ENCODE data around the gene RBBP5. TPM values are rescaled to one million over a fixed set of nuclear protein-coding genes. Genes with fewer than 3 reads are reported as not detected.

The RBBP5 gene
- total RNA-seq, 1 donor = 19.5 TPM

- DNase-seq (ENCODE audit: insufficient read length, low spot score, missing footprints) = no peak
- Histone ChIP-seq H3K27me3 (ENCODE audit: insufficient read depth, low read length) (no peaks in the 10 kb centered on the region), H3K4me1 (ENCODE audit: insufficient read depth, low read length) (peaks cover 9% of the 10 kb centered on the region), H4K20me1 (ENCODE audit: insufficient read depth, low read length) (no peaks in the 10 kb centered on the region), H3K79me2 (ENCODE audit: insufficient read depth, low read length) (no peaks in the 10 kb centered on the region), H3K27ac (ENCODE audit: low read depth, low read length) (no peak within 1 kb of the TSS), H3K36me3 (ENCODE audit: insufficient read depth, low read length) (peaks cover 38% of the 10 kb centered on the region), H3K9me3 (ENCODE audit: low read depth, low read length) (no peaks in the 10 kb centered on the region), H2AFZ (ENCODE audit: low read length) (no peak within 1 kb of the TSS), H3K4me3 (ENCODE audit: insufficient read depth, low read length) (no peak within 1 kb of the TSS), H3K4me2 (ENCODE audit: insufficient read depth, low read length) (no peak within 1 kb of the TSS)
- TF ChIP-seq, protein P1, sequence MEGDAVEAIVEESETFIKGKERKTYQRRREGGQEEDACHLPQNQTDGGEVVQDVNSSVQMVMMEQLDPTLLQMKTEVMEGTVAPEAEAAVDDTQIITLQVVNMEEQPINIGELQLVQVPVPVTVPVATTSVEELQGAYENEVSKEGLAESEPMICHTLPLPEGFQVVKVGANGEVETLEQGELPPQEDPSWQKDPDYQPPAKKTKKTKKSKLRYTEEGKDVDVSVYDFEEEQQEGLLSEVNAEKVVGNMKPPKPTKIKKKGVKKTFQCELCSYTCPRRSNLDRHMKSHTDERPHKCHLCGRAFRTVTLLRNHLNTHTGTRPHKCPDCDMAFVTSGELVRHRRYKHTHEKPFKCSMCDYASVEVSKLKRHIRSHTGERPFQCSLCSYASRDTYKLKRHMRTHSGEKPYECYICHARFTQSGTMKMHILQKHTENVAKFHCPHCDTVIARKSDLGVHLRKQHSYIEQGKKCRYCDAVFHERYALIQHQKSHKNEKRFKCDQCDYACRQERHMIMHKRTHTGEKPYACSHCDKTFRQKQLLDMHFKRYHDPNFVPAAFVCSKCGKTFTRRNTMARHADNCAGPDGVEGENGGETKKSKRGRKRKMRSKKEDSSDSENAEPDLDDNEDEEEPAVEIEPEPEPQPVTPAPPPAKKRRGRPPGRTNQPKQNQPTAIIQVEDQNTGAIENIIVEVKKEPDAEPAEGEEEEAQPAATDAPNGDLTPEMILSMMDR (IDR thresholded peaks at IDR 0.05; ENCODE audit: extremely low read depth, low read depth, low read length) = no peak
Observed at GRCh38 chr1:205084360-205084759, 37.4 kb downstream of the RBBP5 start, which contains the start of gene TMEM81. TSS of gene TMEM81 (minus strand) at chr1:205084460. CDS start at chr1:205084320, 140 bp downstream.

DNA sequence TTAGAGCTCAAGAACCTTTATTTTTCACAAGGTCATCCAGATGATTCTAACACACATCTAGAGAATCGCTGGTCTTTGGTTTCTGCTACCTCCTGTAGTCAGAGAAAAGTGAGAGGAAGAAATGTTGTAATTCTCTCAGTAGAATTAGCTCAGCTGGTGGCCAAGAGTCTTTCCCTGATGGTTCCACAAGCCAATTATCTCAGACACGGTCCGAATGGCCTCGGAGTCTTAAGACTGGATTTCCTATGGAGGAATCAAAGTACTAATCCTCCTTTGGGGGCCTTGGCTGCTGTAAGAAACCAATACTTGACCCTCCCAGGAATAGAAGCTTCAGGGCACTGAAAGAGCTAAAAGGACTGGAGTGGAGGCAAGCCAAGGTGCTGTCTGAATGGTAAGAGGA is 39.3 kb downstream of the RBBP5 start:
- Histone ChIP-seq H3K9me3 (ENCODE audit: low read depth, low read length) (no peaks in the 10 kb centered on the region), H3K4me3 (ENCODE audit: insufficient read depth, low read length) (no peak overlapping the region)

GRCh38 chr1:205077934-205078311 is 43.9 kb downstream of the RBBP5 start:
- TF ChIP-seq, protein P1 (IDR thresholded peaks at IDR 0.05; ENCODE audit: extremely low read depth, low read depth, low read length) = no peak
- no peak overlapping the region for H2AFZ ChIP-seq (ENCODE audit: low read length)
- H4K20me1 ChIP-seq (ENCODE audit: insufficient read depth, low read length) = no peaks in the 10 kb centered on the region
- H3K36me3 ChIP-seq (ENCODE audit: insufficient read depth, low read length) = no peaks in the 10 kb centered on the region
- H3K27me3 ChIP-seq (ENCODE audit: insufficient read depth, low read length) = no peaks in the 10 kb centered on the region
- H3K79me2 ChIP-seq (ENCODE audit: insufficient read depth, low read length) = no peaks in the 10 kb centered on the region
- no peak overlapping the region for H3K4me2 ChIP-seq (ENCODE audit: insufficient read depth, low read length)
- H3K9me3 ChIP-seq (ENCODE audit: low read depth, low read length) = no peaks in the 10 kb centered on the region
- peak; percentile 38 for DNase-seq (ENCODE audit: insufficient read length, low spot score, missing footprints)
- peaks cover 4% of the 10 kb centered on the region for H3K4me1 ChIP-seq (ENCODE audit: insufficient read depth, low read length)
- no peak overlapping the region for H3K4me3 ChIP-seq (ENCODE audit: insufficient read depth, low read length)
- no peak overlapping the region for H3K27ac ChIP-seq (ENCODE audit: low read depth, low read length)

More for the DNA sequence above, 39.3 kb downstream of the RBBP5 start:
- Histone ChIP-seq H3K36me3 (ENCODE audit: insufficient read depth, low read length) (peaks cover 30% of the 10 kb centered on the region), H2AFZ (ENCODE audit: low read length) (no peak overlapping the region), H3K79me2 (ENCODE audit: insufficient read depth, low read length) (no peaks in the 10 kb centered on the region), H3K27ac (ENCODE audit: low read depth, low read length) (no peak overlapping the region), H3K4me2 (ENCODE audit: insufficient read depth, low read length) (no peak overlapping the region), H3K27me3 (ENCODE audit: insufficient read depth, low read length) (no peaks in the 10 kb centered on the region), H4K20me1 (ENCODE audit: insufficient read depth, low read length) (no peaks in the 10 kb centered on the region), H3K4me1 (ENCODE audit: insufficient read depth, low read length) (no peaks in the 10 kb centered on the region)
- DNase-seq (ENCODE audit: insufficient read length, low spot score, missing footprints) = no peak
- TF ChIP-seq, protein P1 (IDR thresholded peaks at IDR 0.05; ENCODE audit: extremely low read depth, low read depth, low read length) = no peak

- peak; percentile 80 for DNase-seq (ENCODE audit: insufficient read length, low spot score, missing footprints)
- Histone ChIP-seq H3K36me3 (ENCODE audit: insufficient read depth, low read length) (no peaks in the 10 kb centered on the region), H3K4me3 (ENCODE audit: insufficient read depth, low read length) (no peak overlapping the region), H3K4me2 (ENCODE audit: insufficient read depth, low read length) (no peak overlapping the region), H3K27ac (ENCODE audit: low read depth, low read length) (no peak overlapping the region), H3K79me2 (ENCODE audit: insufficient read depth, low read length) (no peaks in the 10 kb centered on the region), H4K20me1 (ENCODE audit: insufficient read depth, low read length) (no peaks in the 10 kb centered on the region), H3K27me3 (ENCODE audit: insufficient read depth, low read length) (no peaks in the 10 kb centered on the region), H2AFZ (ENCODE audit: low read length) (no peak overlapping the region), H3K4me1 (ENCODE audit: insufficient read depth, low read length) (peaks cover 4% of the 10 kb centered on the region), H3K9me3 (ENCODE audit: low read depth, low read length) (no peaks in the 10 kb centered on the region)
- TF ChIP-seq, protein P1 (IDR thresholded peaks at IDR 0.05; ENCODE audit: extremely low read depth, low read depth, low read length) = no peak
Observed at GRCh38 chr1:205077158-205077933, 44.4 kb downstream of the RBBP5 start.

Data from osteoblast (primary cell).